NCI-H2196 (cell line): ENCODE data around the gene HCRT.
A peak's percentile ranks its signal among the peaks of the same experiment; 100 is the strongest.
"Not testable (repeated sequence)": the region's sequence is repeated elsewhere in the genome, so short reads cannot be mapped to it uniquely, and the experiment has no call there.

Source experiments
- DNase-seq: peaks from one replicate; lab custom pipeline; 2025; ENCODE audit not compliant: unreplicated experiment; lab: John Stamatoyannopoulos, UW

Gene HCRT

DNA sequence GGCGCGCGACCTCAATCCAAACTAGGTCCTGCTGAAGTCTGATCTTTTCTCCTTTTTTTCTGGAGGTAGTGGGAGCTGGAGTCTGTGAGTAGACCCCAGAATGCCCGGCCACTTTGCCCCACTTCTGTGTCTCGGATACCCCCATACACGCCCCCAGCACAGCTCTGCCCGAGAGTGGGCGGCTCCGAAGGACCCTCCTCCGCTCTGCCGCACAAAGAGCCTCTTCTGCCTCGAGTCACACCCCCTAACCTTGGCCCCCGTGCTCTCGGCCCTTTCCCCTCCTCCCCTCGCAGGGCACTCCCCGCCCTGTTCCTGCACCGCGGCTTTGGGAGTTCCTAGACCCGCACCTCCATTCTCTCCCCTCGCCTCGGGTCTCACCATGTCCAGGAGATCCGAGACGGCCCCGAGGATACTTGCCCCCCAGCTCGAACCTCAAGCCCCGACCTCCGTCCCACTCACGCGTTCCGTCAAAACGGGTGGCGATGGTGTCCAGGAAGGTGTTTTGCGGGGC is 4.8 kb downstream of the HCRT start:
- DNase-seq = no peak

DNA sequence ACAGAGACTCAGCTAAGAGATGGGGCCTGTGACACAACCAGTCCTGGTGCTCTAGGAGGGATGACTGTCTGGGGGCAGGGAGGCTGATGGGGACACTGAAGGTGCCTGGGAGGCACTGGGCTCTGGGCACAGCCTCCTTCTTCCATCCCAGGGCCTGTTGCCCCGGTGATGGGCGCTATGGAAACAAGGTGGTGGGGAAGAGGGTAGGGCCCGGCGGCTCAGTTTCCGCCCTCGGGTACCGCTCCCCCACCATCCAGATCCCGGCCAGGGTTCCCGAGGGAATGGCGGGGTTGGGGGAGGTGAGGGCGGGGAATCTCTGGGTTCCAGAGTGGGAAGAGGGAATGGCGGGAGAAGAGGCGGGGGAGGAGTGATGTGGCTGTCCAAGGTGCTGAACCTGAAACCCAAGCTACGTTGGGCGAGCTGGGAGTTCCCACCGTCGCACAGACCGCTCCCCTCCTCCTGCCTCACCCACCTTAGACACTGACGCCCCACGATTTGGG is 5.3 kb downstream of the HCRT start:
- peak; percentile 69 for DNase-seq

- DNase-seq = no peak
These were observed 5.9 kb downstream of the HCRT start for GRCh38 chr17:42179335-42179734.

DNA sequence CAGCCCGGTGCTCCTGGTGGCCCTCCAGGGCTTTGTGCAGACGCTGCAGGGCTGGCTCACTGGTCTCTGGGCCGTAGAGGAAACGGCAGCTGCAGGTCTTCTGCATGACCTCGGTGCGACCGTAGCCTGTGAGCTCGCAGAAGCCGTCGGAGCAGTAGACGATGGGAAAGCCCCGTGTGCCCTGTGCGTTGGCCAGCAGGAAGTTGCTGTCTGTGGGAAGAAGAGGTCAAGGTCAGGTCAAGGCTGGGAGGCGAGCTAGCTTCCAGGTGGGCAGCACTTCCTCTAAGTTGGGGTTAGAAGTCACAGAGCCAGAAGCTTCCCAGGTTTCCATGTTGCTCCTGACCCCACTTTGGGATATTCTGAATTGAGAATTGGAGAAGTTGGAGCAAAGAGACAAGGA is 6.4 kb downstream of the HCRT start:
- no peak for DNase-seq

- no peak for DNase-seq
These were observed 7.6 kb downstream of the HCRT start for GRCh38 chr17:42177684-42178083.

GRCh38 chr17:42174126-42174783 is 11.0 kb downstream of the HCRT start:
- no peak for DNase-seq

DNA sequence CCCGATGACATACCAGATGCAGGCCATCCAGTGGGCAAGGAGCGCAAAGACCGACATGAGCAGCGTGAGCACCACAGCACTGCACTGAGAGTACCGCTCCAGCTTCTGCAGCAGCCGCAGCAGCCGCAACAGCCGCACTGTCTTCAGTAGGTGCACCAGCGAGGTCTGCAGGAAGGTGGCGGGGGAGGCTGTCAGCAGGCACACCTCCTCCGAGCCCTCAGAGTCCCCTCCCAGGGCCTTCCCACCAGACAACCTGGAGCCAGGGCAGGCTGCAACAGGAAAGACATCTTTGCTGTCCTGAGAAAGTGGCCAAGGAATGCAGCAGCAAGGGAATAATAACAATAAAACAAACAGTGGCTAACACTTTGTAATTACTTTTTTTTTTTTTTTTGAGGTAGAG is 13.4 kb downstream of the HCRT start:
- DNase-seq = no peak

DNA sequence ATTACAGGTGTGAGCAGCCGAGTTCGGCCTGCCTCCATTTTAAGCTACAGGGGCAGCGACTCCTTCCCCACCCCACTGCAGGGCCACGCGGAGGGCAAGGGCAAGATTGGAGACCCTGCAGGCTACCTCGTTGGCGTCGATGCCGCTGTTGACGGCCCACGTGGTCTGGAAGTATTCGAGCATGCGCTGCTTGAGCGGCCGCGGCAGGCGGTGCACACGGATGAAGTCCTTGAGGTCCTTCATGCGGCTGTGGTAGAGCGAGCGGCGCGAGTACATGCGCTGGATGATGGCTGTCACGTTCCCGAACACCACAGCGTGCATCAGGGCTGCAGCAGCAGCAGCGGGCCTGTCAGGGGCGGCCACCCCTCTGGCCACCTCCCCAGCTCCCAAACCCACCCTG is 15.9 kb downstream of the HCRT start:
- no peak for DNase-seq

GRCh38 chr17:42167807-42168206 is 17.4 kb downstream of the HCRT start:
- DNase-seq = no peak

DNA sequence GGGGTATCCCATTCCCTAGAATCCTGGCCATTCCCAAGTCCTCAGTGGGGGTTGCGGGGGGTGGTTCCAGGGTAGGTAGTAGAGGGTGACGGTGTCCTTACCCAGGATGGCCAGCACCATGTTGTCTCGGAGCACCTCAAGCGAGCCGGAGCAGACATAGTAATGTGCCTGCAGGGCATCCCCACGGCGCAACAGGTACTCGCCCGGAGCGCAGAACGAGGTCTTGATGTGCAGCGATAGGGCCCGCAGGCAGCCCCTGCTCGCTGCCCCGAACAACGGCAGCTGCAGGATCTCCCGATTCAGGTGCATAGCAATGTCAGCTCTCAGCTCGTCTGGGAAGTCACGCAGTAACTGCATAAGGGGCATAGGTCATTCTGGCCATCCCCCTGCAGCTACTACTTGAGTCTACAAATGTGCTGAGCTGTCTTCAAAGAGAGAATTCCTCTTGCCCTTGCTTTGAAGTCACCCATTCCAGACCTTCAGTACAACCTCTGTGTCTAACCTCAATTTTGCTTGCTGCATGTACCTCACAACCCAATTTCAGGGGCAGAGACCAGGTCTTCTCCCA is 19.0 kb downstream of the HCRT start:
- no peak for DNase-seq

GRCh38 chr17:42165751-42166150 is 19.5 kb downstream of the HCRT start:
- no peak for DNase-seq

DNA sequence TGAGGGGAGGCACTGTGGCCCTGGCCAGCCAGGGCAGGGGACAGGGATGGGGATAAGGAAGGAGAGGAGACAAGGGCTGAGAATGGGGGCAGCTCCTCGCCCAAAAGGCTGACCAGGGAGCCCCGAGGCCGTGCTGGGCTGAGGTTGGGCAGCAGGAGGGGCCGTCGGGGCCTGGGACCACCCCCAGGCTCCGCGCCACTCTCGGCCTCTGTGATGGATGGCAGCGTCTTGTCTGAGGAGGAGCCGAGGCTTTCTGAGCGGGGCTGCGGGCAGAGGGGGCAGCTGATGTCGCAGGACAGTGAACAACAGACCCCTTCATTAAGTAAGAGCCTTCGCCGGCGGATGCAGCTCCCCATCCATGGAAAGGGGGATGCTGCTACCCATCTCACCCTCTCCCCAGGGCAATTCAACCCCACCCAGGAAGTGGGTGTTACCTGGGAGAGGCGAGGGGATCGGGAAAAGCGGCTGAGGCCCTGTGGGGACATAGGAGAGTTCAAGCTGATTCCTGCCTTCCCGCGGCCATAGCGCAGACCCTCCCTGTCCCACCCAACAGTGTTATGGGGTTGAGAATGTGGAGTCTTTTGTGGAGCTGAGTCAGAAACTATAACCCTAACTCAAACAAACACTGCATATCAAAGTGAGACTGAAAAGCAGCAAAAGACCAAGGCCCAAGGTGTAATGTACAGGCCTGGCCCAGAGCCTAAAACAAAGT is 21.4 kb downstream of the HCRT start:
- no peak for DNase-seq

- no peak for DNase-seq
These were observed 22.1 kb downstream of the HCRT start for GRCh38 chr17:42163113-42163512.

- DNase-seq = no peak
These were observed 24.7 kb downstream of the HCRT start for GRCh38 chr17:42160531-42160910.

GRCh38 chr17:42159796-42160530 is 25.3 kb downstream of the HCRT start:
- no peak for DNase-seq

DNA sequence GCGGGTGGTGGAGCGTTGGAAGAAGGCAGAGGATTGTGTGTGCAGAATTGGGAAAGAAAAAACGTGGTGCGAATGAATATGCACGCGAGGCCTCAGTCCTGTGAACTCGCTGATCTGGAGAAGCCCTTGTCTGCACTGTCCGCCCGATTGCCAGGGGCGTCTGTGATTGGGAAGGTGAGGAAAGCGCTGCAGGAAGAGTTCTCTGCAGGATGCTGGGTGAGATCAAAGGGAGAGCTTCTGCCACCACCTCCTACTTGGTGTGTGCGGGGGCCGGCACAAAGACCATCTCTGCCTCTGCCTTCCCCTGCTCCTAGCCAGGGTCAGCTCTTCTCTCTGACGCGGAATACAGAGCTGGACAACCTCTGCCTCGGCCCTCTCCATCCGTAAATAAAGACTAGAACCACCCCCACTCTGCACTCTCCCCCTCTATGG is 29.6 kb downstream of the HCRT start:
- DNase-seq = no peak

DNA sequence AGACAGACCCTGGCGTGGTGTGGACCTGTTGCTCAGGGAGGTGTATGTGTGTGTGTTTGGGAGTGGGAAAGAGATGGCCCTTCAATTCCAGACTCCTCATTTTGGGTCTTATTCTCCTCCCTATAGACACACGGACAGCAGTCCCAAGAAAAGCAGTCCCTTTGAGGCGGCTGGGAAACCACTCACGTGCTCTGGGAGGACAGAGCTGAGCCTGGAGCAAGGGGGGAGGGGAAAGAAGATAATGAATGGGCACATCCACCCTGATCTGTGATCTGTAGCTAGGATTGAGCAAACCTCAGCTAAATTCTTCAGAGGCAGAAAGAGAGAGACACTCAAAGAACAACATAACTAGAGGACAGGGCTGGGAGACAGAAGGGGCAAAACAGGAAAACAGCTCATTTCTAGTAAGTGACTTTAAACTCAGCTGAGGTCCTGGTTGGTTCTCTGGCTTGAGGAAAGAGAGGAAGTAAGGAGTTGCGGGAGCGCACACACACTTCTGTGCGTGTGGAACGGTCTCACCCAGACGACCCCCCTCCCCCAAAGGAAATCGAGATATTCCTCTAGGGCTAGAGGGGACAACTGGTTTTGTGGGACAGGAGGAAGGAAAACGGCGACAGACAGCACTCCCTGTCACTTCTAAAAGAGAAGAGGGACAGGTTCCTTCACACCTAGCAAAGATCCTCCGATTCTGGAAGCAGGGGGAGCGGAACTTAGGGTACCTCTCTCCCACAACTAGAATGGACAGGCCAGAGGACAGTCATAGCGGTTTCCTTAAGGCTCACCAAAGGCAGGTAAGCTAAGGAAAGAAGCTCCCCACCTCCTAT is 31.1 kb downstream of the HCRT start:
- no peak for DNase-seq

DNA sequence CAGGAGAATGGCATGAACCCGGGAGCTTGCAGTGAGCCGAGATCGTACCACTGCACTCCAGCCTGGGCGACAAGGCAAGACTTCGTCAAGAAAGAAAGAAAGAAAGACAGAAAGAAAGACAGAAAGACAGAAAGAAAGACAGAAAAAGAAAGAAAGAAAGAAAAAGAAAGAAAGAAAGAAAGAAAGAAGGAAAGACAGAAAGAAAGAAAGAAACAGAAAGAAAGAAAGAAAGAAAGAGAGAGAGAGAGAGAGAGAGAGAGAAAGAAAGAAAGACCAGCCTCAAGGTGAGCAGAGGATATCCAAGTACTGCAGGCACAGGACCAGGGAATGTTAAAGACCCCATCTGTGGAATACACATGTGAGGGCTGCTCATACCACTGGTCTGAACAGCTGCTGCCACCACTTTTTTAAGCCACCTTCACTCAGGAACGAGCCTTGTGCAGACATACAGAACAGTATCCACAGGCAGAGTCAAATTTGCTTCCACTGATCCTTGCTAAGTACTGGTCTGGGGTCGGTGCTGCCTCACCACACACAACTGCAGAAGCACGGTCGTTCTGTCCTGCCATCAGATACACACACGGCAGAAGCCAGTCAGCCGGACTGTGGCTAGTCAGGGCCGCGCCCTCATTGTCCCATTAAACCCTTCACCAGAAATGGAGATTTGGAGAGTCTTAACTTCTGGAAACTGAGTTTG is 38.2 kb downstream of the HCRT start:
- no peak for DNase-seq

DNA sequence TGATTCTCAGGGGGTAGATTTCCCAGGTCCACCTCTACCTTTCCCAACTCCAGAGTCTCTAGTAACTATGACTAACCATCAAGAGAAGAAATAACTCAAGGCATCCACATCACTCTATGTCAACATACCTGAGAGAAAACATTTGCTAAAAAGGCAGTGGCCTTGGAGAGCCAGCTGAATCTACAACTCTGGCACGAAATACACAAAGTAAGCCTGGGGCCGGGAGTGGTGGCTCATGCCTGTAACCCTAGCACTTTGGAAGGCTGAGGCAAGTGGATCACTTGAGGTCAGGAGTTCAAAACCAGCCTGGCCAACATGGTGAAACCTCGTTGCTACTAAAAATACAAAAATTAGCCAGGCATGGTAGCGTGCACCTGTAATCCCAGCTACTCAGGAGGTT is 42.1 kb downstream of the HCRT start:
- not testable (repeated sequence) for DNase-seq

DNA sequence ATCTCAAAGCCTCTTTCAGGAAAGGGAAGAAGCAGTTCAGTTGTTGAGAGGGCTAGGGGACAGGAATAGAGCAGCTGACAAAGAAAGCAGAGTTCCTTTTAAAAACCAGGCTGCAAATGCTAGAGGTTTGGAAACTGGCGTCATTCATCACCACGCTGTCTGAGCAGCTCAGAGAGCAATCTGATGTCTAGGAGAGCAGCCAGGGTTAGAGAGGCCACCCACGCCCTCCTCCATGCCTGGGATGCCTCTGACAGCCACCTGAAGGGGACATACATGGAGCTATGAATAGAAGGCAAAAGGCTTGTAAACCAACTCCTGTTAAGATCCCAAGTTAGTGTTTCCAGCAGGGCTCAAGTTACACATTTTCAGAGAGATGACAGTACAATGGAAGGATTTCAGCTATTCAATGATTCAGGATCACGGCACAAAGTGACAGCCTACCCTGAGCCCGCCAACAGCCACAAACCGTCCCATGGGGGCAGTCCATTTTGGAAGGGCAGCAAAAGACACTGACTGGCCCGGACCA is 42.8 kb downstream of the HCRT start:
- DNase-seq = no peak
